LHCN-M2 (cell line): ENCODE measurements around the gene CEBPA. TPM values are rescaled to one million over a fixed set of nuclear protein-coding genes. Genes with fewer than 3 reads are reported as not detected.

Experiments
- DNase-seq: peaks from one replicate; pipeline ENCODE4 v3.0.0-alpha.2; 2012; ENCODE audit warnings: low read depth
- total RNA-seq: library from RNA; depleted of rRNA; stranded (reverse); fragments of >200 nt; gene quantifications from 2 replicates; pipeline ENCODE4 v1.2.3, GENCODE V29; 2014; rRNA removed

The CEBPA gene
- total RNA-seq, 1 experiment from 2014 or later, result 0.17 TPM

GRCh38 chr19:33252418-33252962 is 49.8 kb downstream of the CEBPA start:
- no peak for DNase-seq

DNA sequence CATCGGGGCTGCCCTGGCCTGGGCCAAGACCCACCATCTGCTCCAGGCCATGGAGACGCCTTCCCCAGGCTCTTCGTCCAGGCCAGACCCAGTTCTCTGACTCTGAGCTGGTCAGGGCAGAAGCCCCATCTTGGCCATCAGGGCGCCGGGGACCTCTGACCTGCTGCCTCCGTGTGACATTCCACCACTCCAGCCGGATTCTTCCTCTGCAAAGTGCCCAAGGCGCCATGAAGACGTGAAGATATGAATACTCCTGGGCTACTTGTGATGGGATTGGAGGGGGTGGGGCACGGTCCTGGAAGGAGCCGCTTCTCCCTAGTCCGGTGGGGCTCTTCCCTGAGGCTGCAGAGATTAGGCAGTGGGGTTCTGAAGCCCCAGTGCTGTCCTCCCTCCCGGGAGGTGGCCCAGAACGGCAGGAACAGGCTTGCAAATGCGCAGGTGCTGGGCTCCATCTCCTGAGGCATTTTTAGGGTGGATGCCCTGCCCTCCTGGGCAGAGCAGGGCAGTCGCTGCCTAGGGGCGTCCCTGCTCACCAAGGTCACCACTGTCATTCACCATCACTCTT is 50.7 kb downstream of the CEBPA start:
- no peak for DNase-seq

GRCh38 chr19:33251076-33251475 is 51.3 kb downstream of the CEBPA start:
- DNase-seq, result no peak

DNA sequence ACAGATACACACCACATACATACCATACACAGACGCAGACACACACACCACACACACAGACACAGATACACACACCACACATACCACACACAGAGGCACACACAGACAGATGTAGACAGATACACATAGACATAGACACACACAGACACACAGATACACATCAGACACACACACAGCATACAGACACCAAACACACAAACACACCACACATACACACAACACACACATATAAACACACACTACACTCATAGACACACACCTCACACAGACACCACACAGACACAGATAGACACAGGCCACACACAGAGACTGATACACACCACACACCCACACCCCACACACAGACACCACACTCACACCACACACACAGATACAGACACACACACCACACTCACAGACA is 51.8 kb downstream of the CEBPA start:
- no peak for DNase-seq

Other genes starting within 250 kb of the CEBPA start
- gene RHPN2, start 237.6 kb downstream of the CEBPA start, total RNA-seq, result 4.4 and 5.9 TPM in 2 replicates
- gene GPATCH1, start 221.4 kb downstream of the CEBPA start, total RNA-seq, result 4.0 and 4.5 TPM in 2 replicates
- gene WDR88, start 170.4 kb downstream of the CEBPA start, total RNA-seq, result not detected in 2 replicates
- 63.6 and 67.1 TPM in 2 replicates for gene LRP3, start 108.2 kb downstream of the CEBPA start, total RNA-seq
- not detected in 2 replicates for gene SLC7A10, start 76.7 kb downstream of the CEBPA start, total RNA-seq
- gene CEBPG, start 71.2 kb upstream of the CEBPA start, total RNA-seq, result 17.3 TPM in 2 replicates
- 58.5 and 74.5 TPM in 2 replicates for gene PEPD, start 219.3 kb upstream of the CEBPA start, total RNA-seq